HG02759 (cell line): ENCODE measurements around the gene RASAL3.

Experiments
- ATAC-seq: cut with Tn5 transposase; IDR thresholded peaks from one replicate; pipeline ENCODE4 v1.9.1; 2021; ENCODE audit warnings: mild to moderate bottlenecking, moderate library complexity; ENCODE audit not compliant: unreplicated experiment

RASAL3 gene

GRCh38 chr19:15436012-15436825 lies 28.1 kb downstream of the RASAL3 start:
- ATAC-seq = no peak

- ATAC-seq = no peak
Measured at GRCh38 chr19:15433519-15434069, 30.8 kb downstream of the RASAL3 start.

GRCh38 chr19:15432629-15433518 lies 31.5 kb downstream of the RASAL3 start:
- ATAC-seq = peak; percentile 73

- ATAC-seq = no peak
Measured at GRCh38 chr19:15432018-15432494, 32.3 kb downstream of the RASAL3 start.

GRCh38 chr19:15431396-15432017 lies 32.8 kb downstream of the RASAL3 start:
- ATAC-seq = no peak

GRCh38 chr19:15430526-15431120 lies 33.7 kb downstream of the RASAL3 start:
- no peak for ATAC-seq

GRCh38 chr19:15429825-15430467 lies 34.4 kb downstream of the RASAL3 start:
- no peak for ATAC-seq

- ATAC-seq = no peak
Measured at GRCh38 chr19:15428956-15429824, 35.2 kb downstream of the RASAL3 start.

GRCh38 chr19:15427991-15428471 lies 36.3 kb downstream of the RASAL3 start:
- no peak for ATAC-seq

GRCh38 chr19:15427350-15427700 lies 37.0 kb downstream of the RASAL3 start:
- no peak for ATAC-seq

GRCh38 chr19:15426485-15427349 lies 37.6 kb downstream of the RASAL3 start:
- ATAC-seq = no peak

GRCh38 chr19:15425321-15425950 lies 38.9 kb downstream of the RASAL3 start:
- ATAC-seq = no peak

GRCh38 chr19:15424692-15425272 lies 39.6 kb downstream of the RASAL3 start:
- ATAC-seq = no peak

GRCh38 chr19:15424121-15424520 lies 40.2 kb downstream of the RASAL3 start:
- ATAC-seq = no peak

- no peak for ATAC-seq
Measured at GRCh38 chr19:15423130-15423529, 41.2 kb downstream of the RASAL3 start.

- no peak for ATAC-seq
Measured at GRCh38 chr19:15422296-15423075, 41.9 kb downstream of the RASAL3 start.
